PC-3 (cell line): ENCODE results near the gene NSUN2.

ENCODE experiments used
- CTCF ChIP-seq: fragments of 300-600 bp; sonication (generic); conservative IDR thresholded peaks from 2 replicates; pipeline ENCODE4 v1.5.1; 2017; ENCODE audit warnings: antibody characterized with exemption, low read depth, mild to moderate bottlenecking, low read length
- EZH2 ChIP-seq: fragments of 300-600 bp; sonication (generic); IDR thresholded peaks from one replicate; pipeline ENCODE4 v1.6.1; 2017; ENCODE audit warnings: antibody characterized with exemption, mild to moderate bottlenecking, low read length; ENCODE audit not compliant: unreplicated experiment

DNA sequence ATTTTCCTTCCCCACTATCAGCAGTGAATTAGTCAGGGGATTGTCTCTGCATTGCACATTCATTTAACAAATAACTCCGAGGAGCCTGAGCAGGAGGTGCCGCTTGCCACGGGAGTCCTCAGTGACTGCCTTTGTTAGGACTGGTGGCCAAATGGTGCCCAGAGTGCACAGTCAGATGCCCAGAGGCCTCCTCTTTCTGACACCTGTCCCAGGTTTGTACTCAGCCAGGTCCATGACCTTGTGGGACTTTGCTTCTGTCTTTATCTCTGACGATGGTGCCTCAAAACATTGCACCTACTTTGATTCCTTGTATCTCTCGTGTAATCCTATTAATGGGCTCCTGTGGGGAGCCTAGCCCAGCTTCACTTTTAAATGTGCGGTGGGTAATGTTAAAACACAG, 4.7 kb upstream of the NSUN2 start:
- no peak for TF ChIP-seq CTCF
- TF ChIP-seq EZH2, result no peak
